HG03342 (cell line): Measurements from ENCODE around the gene BARHL1.

Experiments
- ATAC-seq: cut with Tn5 transposase; IDR thresholded peaks from one replicate; pipeline ENCODE4 v1.9.1; 2021; ENCODE audit warnings: mild to moderate bottlenecking, moderate library complexity; ENCODE audit not compliant: unreplicated experiment

Gene BARHL1

GRCh38 chr9:132610661-132611060 is 28.3 kb downstream of the BARHL1 start:
- ATAC-seq: no peak

- no peak for ATAC-seq
These were observed 31.9 kb downstream of the BARHL1 start for GRCh38 chr9:132614324-132614723.

- no peak for ATAC-seq
These were observed 33.4 kb downstream of the BARHL1 start for GRCh38 chr9:132615774-132616173.

GRCh38 chr9:132616725-132617124 is 34.3 kb downstream of the BARHL1 start:
- ATAC-seq: no peak

- ATAC-seq: no peak
These were observed 39.8 kb downstream of the BARHL1 start for GRCh38 chr9:132622159-132622558.

GRCh38 chr9:132626285-132626684 is 43.9 kb downstream of the BARHL1 start:
- ATAC-seq: no peak

GRCh38 chr9:132627106-132627505 is 44.7 kb downstream of the BARHL1 start:
- no peak for ATAC-seq

- ATAC-seq: no peak
These were observed 45.2 kb downstream of the BARHL1 start for GRCh38 chr9:132627594-132627993.

- no peak for ATAC-seq
These were observed 46.3 kb downstream of the BARHL1 start for GRCh38 chr9:132628746-132629145.

GRCh38 chr9:132630116-132630515 is 47.7 kb downstream of the BARHL1 start:
- ATAC-seq: no peak

GRCh38 chr9:132630811-132631210 is 48.4 kb downstream of the BARHL1 start:
- ATAC-seq: no peak

- ATAC-seq: no peak
These were observed 48.9 kb downstream of the BARHL1 start for GRCh38 chr9:132631280-132631679.

- no peak for ATAC-seq
These were observed 49.3 kb downstream of the BARHL1 start for GRCh38 chr9:132631685-132632084.

GRCh38 chr9:132632413-132633129 is 50.2 kb downstream of the BARHL1 start:
- no peak for ATAC-seq

- ATAC-seq: no peak
These were observed 51.9 kb downstream of the BARHL1 start for GRCh38 chr9:132634327-132634726.

GRCh38 chr9:132637351-132637750 is 54.9 kb downstream of the BARHL1 start:
- ATAC-seq: no peak

- no peak for ATAC-seq
These were observed 55.4 kb downstream of the BARHL1 start for GRCh38 chr9:132637801-132638200.

- ATAC-seq: no peak
These were observed 55.8 kb downstream of the BARHL1 start for GRCh38 chr9:132638240-132638639.

- ATAC-seq: no peak
These were observed 56.9 kb downstream of the BARHL1 start for GRCh38 chr9:132639322-132639721.
